T-helper 22 cell (primary cell): ENCODE measurements around the gene CREB3L2.

Experiments used
- DNase-seq: peaks from one replicate; pipeline ENCODE4 v3.0.0-alpha.2; 2020; ENCODE audit warnings: low read depth

Gene CREB3L2

GRCh38 chr7:137895301-137896221, 106.3 kb downstream of the CREB3L2 start:
- DNase-seq = no peak

- DNase-seq = no peak
Observed at GRCh38 chr7:137893143-137893742, 108.6 kb downstream of the CREB3L2 start.

GRCh38 chr7:137891016-137891655, 110.8 kb downstream of the CREB3L2 start:
- DNase-seq = no peak

- no peak for DNase-seq
Observed at GRCh38 chr7:137890449-137890921, 111.4 kb downstream of the CREB3L2 start.

GRCh38 chr7:137888241-137888640, 113.6 kb downstream of the CREB3L2 start:
- no peak for DNase-seq

- no peak for DNase-seq
Observed at GRCh38 chr7:137886746-137887145, 115.1 kb downstream of the CREB3L2 start.

- DNase-seq = no peak
Observed at GRCh38 chr7:137886281-137886680, 115.6 kb downstream of the CREB3L2 start.

GRCh38 chr7:137885678-137886077, 116.2 kb downstream of the CREB3L2 start:
- no peak for DNase-seq

- no peak for DNase-seq
Observed at GRCh38 chr7:137882806-137883205, 119.1 kb downstream of the CREB3L2 start.

- DNase-seq = no peak
Observed at GRCh38 chr7:137882261-137882668, 119.6 kb downstream of the CREB3L2 start.

- no peak for DNase-seq
Observed at GRCh38 chr7:137881607-137882260, 120.2 kb downstream of the CREB3L2 start.

GRCh38 chr7:137880432-137880831, 121.5 kb downstream of the CREB3L2 start:
- DNase-seq = no peak

GRCh38 chr7:137879357-137880158, 122.3 kb downstream of the CREB3L2 start:
- DNase-seq = no peak

GRCh38 chr7:137878333-137878961, 123.4 kb downstream of the CREB3L2 start:
- no peak for DNase-seq

GRCh38 chr7:137877027-137877675, 124.7 kb downstream of the CREB3L2 start:
- no peak for DNase-seq

- no peak for DNase-seq
Observed at GRCh38 chr7:137875746-137876145, 126.1 kb downstream of the CREB3L2 start.

- no peak for DNase-seq
Observed at GRCh38 chr7:137873979-137874777, 127.7 kb downstream of the CREB3L2 start.

- no peak for DNase-seq
Observed at GRCh38 chr7:137873524-137873923, 128.4 kb downstream of the CREB3L2 start.

GRCh38 chr7:137871170-137871915, 130.5 kb downstream of the CREB3L2 start:
- no peak for DNase-seq
